DOHH2 (cell line): ENCODE data around the gene LCN15.

Experiments used
- H3F3A ChIP-seq: fragments of 200-600 bp; sonication (generic), shearing (Covaris generic); 2 replicates; pipeline ENCODE4 v1.6.0; 2016; ENCODE audit warnings: antibody characterized with exemption, mild to moderate bottlenecking; ENCODE audit not compliant: control insufficient read depth, insufficient read depth
- H3K27ac ChIP-seq: fragments of 200-600 bp; sonication (generic); 2 replicates; pipeline ENCODE4 v1.5.1; 2014; ENCODE audit warnings: low read depth, mild to moderate bottlenecking, low read length, moderate library complexity
- H3K27me3 ChIP-seq: fragments of 200-600 bp; sonication (generic); 2 replicates; pipeline ENCODE4 v1.6.1; 2014; ENCODE audit warnings: mild to moderate bottlenecking, low read length, mixed read lengths; ENCODE audit not compliant: control insufficient read depth
- H3K36me3 ChIP-seq: fragments of 200-600 bp; sonication (generic); 2 replicates; pipeline ENCODE4 v1.6.1; 2014; ENCODE audit warnings: mild to moderate bottlenecking, low read length, moderate library complexity, mixed read lengths; ENCODE audit not compliant: control insufficient read depth
- H3K4me1 ChIP-seq: fragments of 200-600 bp; sonication (generic); 2 replicates; pipeline ENCODE4 v1.6.1; 2014; ENCODE audit warnings: mild to moderate bottlenecking, low read length, mixed read lengths; ENCODE audit not compliant: control insufficient read depth
- H3K4me2 ChIP-seq: fragments of 200-600 bp; sonication (generic); 2 replicates; pipeline ENCODE4 v1.6.0; 2014; ENCODE audit warnings: mild to moderate bottlenecking, low read length, moderate library complexity
- H3K4me3 ChIP-seq: fragments of 200-600 bp; sonication (generic); 2 replicates; pipeline ENCODE4 v1.5.1; 2014; ENCODE audit warnings: mild to moderate bottlenecking, low read length, mixed read lengths
- H3K79me2 ChIP-seq: fragments of 200-600 bp; sonication (generic); 2 replicates; pipeline ENCODE4 v1.6.1; 2014; ENCODE audit warnings: mild to moderate bottlenecking, low read length, mixed read lengths; ENCODE audit not compliant: control insufficient read depth
- H3K9me2 ChIP-seq: fragments of 200-600 bp; sonication (generic); replicated peaks from 2 replicates; pipeline ENCODE4 v1.6.1; 2014; ENCODE audit warnings: mild to moderate bottlenecking, low read length, mixed read lengths; ENCODE audit not compliant: control insufficient read depth
- H3K9me3 ChIP-seq: fragments of 200-600 bp; sonication (generic); 2 replicates; pipeline ENCODE4 v1.6.1; 2014; ENCODE audit warnings: antibody characterized with exemption, low read length, mixed read lengths; ENCODE audit not compliant: control insufficient read depth, insufficient read depth
- H4K20me1 ChIP-seq: fragments of 200-600 bp; sonication (generic); 2 replicates; pipeline ENCODE4 v1.6.0; 2014; ENCODE audit warnings: low read depth, mild to moderate bottlenecking, antibody characterized with exemption, low read length, moderate library complexity; ENCODE audit not compliant: control insufficient read depth, insufficient read depth
- EZH2phosphoT487 ChIP-seq: fragments of 200-600 bp; sonication (generic); IDR thresholded peaks from 2 replicates; pipeline ENCODE4 v1.6.1; 2017; ENCODE audit warnings: borderline replicate concordance, mild to moderate bottlenecking, antibody characterized with exemption, low read length, moderate library complexity, mixed read lengths
- TF ChIP-seq, protein P1 (sequence below): fragments of 200-600 bp; sonication (generic); IDR thresholded peaks from one replicate; pipeline ENCODE4 v1.5.1; 2014; ENCODE audit warnings: antibody characterized with exemption, mild to moderate bottlenecking, low read depth, low read length; ENCODE audit not compliant: poor library complexity, severe bottlenecking

Gene LCN15

DNA sequence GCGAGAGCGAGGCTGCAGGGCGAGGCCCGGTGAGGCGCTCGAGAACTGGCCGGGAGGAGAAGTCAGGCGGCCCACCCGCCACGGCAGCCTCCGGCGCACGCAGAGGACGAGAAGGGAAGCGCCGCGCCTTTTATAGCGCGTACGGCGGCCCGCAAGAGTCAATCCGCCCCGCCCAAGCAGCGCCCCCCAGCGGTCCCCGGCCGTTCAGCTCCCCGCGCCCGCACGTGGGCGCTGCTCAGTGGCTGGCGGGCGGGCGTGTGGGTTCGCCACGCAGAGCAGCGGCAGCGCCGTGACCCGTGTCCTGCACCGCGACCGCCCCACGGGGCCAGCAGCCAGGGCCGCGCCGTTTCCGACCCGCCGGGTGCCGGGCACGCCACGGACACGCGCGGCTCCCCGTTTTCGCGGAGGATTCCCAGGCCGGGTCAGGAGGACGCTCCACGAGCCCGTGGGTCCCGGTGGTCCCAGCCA is 36.2 kb downstream of the LCN15 start:
- TF ChIP-seq EZH2phosphoT487 = no peak
- TF ChIP-seq, protein P1, sequence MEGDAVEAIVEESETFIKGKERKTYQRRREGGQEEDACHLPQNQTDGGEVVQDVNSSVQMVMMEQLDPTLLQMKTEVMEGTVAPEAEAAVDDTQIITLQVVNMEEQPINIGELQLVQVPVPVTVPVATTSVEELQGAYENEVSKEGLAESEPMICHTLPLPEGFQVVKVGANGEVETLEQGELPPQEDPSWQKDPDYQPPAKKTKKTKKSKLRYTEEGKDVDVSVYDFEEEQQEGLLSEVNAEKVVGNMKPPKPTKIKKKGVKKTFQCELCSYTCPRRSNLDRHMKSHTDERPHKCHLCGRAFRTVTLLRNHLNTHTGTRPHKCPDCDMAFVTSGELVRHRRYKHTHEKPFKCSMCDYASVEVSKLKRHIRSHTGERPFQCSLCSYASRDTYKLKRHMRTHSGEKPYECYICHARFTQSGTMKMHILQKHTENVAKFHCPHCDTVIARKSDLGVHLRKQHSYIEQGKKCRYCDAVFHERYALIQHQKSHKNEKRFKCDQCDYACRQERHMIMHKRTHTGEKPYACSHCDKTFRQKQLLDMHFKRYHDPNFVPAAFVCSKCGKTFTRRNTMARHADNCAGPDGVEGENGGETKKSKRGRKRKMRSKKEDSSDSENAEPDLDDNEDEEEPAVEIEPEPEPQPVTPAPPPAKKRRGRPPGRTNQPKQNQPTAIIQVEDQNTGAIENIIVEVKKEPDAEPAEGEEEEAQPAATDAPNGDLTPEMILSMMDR = peak; percentile 80
- Histone ChIP-seq H3K4me3 (peak overlapping the region; percentile 97), H3K27me3 (no peaks in the 10 kb centered on the region), H3K79me2 (peaks cover 62% of the 10 kb centered on the region), H3K9me2 (no peaks in the 10 kb centered on the region), H3K4me2 (peak overlapping the region; percentile 83), H3K4me1 (peaks cover 32% of the 10 kb centered on the region), H4K20me1 (peaks cover 24% of the 10 kb centered on the region), H3K9me3 (no peaks in the 10 kb centered on the region), H3F3A (peaks cover 40% of the 10 kb centered on the region), H3K27ac (peak overlapping the region; percentile 79), H3K36me3 (peaks cover 55% of the 10 kb centered on the region)

GRCh38 chr9:136726631-136727191 is 37.6 kb downstream of the LCN15 start:
- peaks cover 64% of the 10 kb centered on the region for H3K36me3 ChIP-seq
- TF ChIP-seq, protein P1 = peak; percentile 82
- TF ChIP-seq EZH2phosphoT487 = no peak
- H3K9me3 ChIP-seq = no peaks in the 10 kb centered on the region
- H3K79me2 ChIP-seq = peaks cover 62% of the 10 kb centered on the region
- peak overlapping the region; percentile 79 for H3K27ac ChIP-seq
- no peaks in the 10 kb centered on the region for H3K9me2 ChIP-seq
- H3K4me3 ChIP-seq = peak overlapping the region; percentile 97
- peaks cover 24% of the 10 kb centered on the region for H4K20me1 ChIP-seq
- peak overlapping the region; percentile 83 for H3K4me2 ChIP-seq
- no peaks in the 10 kb centered on the region for H3K27me3 ChIP-seq
- H3K4me1 ChIP-seq = peaks cover 32% of the 10 kb centered on the region
- H3F3A ChIP-seq = peaks cover 47% of the 10 kb centered on the region

DNA sequence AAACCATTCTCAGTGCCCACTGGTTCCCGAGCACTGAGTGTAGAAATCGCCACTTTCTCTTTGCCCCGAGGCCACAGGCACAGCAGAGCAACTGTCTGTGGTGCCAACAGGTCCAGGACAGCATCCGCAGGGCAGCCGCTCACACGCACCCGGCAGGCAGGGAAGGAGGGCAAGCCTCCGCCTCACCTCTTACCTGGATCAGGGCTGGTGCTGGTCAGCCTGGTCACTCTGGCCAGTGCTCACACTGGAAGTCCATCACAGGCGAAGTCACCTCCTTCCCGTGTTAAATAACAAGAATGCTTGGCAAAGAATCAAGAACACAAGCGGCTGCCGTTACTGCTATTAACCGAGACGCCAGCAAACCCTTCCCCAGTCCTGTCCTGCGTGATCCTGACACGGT is 38.2 kb downstream of the LCN15 start:
- Histone ChIP-seq H3K4me1 (peaks cover 32% of the 10 kb centered on the region), H3K4me3 (peak overlapping the region; percentile 97), H3K9me2 (no peaks in the 10 kb centered on the region), H3F3A (peaks cover 51% of the 10 kb centered on the region), H3K9me3 (no peaks in the 10 kb centered on the region), H3K4me2 (peak overlapping the region; percentile 83), H3K79me2 (peaks cover 60% of the 10 kb centered on the region), H4K20me1 (peaks cover 24% of the 10 kb centered on the region), H3K27ac (peak overlapping the region; percentile 79; the same call in 1 of the 2 replicates), H3K36me3 (peaks cover 66% of the 10 kb centered on the region), H3K27me3 (no peaks in the 10 kb centered on the region)
- TF ChIP-seq EZH2phosphoT487 = no peak
- TF ChIP-seq, protein P1 = no peak
